ENCODE measurements around the gene KRT23. TPM values are rescaled to one million over a fixed set of nuclear protein-coding genes. Genes with fewer than 3 reads are reported as not detected.

The KRT23 gene
- total and polyA plus RNA-seq, 2 experiments from 2014 or later: not detected

GRCh38 chr17:40975516-40975915 is 38.1 kb upstream of the KRT23 start:
- Histone ChIP-seq H3K79me2 (replicated peaks; ENCODE audit: insufficient read depth) (no peaks in the 10 kb centered on the region), H3K27me3 (ENCODE audit: insufficient read depth) (no peaks in the 10 kb centered on the region), H2AFZ (no peak overlapping the region), H3K36me3 (ENCODE audit: insufficient read depth) (no peaks in the 10 kb centered on the region), H4K20me1 (replicated peaks; ENCODE audit: insufficient read depth) (no peaks in the 10 kb centered on the region), H3K9me2 (ENCODE audit: insufficient read depth) (0 out of 2 replicates have a peak, but pooled peaks cover 3% of the 10 kb centered on the region), H3K4me1 (ENCODE audit: insufficient read depth) (0 out of 2 replicates have a peak, but pooled peaks cover under 1% of the 10 kb centered on the region), H3K4me3 (no peak overlapping the region), H3K27ac (ENCODE audit: low read depth) (no peak overlapping the region), H3F3A (replicated peaks; ENCODE audit: low read depth) (no peaks in the 10 kb centered on the region), H3K4me2 (no peak overlapping the region)
- ATAC-seq: no peak
- DNase-seq (ENCODE audit: low spot score): no peak
- no peaks in the 10 kb centered on the region for H3K36me3 Mint-ChIP-seq (ENCODE audit: low read depth)
- no peak for TF ChIP-seq NANOG (IDR thresholded peaks at IDR 0.05; ENCODE audit: borderline replicate concordance)
- TF ChIP-seq, protein P1, sequence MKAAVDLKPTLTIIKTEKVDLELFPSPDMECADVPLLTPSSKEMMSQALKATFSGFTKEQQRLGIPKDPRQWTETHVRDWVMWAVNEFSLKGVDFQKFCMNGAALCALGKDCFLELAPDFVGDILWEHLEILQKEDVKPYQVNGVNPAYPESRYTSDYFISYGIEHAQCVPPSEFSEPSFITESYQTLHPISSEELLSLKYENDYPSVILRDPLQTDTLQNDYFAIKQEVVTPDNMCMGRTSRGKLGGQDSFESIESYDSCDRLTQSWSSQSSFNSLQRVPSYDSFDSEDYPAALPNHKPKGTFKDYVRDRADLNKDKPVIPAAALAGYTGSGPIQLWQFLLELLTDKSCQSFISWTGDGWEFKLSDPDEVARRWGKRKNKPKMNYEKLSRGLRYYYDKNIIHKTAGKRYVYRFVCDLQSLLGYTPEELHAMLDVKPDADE (IDR thresholded peaks at IDR 0.05): no peak
- TF ChIP-seq, protein P2, sequence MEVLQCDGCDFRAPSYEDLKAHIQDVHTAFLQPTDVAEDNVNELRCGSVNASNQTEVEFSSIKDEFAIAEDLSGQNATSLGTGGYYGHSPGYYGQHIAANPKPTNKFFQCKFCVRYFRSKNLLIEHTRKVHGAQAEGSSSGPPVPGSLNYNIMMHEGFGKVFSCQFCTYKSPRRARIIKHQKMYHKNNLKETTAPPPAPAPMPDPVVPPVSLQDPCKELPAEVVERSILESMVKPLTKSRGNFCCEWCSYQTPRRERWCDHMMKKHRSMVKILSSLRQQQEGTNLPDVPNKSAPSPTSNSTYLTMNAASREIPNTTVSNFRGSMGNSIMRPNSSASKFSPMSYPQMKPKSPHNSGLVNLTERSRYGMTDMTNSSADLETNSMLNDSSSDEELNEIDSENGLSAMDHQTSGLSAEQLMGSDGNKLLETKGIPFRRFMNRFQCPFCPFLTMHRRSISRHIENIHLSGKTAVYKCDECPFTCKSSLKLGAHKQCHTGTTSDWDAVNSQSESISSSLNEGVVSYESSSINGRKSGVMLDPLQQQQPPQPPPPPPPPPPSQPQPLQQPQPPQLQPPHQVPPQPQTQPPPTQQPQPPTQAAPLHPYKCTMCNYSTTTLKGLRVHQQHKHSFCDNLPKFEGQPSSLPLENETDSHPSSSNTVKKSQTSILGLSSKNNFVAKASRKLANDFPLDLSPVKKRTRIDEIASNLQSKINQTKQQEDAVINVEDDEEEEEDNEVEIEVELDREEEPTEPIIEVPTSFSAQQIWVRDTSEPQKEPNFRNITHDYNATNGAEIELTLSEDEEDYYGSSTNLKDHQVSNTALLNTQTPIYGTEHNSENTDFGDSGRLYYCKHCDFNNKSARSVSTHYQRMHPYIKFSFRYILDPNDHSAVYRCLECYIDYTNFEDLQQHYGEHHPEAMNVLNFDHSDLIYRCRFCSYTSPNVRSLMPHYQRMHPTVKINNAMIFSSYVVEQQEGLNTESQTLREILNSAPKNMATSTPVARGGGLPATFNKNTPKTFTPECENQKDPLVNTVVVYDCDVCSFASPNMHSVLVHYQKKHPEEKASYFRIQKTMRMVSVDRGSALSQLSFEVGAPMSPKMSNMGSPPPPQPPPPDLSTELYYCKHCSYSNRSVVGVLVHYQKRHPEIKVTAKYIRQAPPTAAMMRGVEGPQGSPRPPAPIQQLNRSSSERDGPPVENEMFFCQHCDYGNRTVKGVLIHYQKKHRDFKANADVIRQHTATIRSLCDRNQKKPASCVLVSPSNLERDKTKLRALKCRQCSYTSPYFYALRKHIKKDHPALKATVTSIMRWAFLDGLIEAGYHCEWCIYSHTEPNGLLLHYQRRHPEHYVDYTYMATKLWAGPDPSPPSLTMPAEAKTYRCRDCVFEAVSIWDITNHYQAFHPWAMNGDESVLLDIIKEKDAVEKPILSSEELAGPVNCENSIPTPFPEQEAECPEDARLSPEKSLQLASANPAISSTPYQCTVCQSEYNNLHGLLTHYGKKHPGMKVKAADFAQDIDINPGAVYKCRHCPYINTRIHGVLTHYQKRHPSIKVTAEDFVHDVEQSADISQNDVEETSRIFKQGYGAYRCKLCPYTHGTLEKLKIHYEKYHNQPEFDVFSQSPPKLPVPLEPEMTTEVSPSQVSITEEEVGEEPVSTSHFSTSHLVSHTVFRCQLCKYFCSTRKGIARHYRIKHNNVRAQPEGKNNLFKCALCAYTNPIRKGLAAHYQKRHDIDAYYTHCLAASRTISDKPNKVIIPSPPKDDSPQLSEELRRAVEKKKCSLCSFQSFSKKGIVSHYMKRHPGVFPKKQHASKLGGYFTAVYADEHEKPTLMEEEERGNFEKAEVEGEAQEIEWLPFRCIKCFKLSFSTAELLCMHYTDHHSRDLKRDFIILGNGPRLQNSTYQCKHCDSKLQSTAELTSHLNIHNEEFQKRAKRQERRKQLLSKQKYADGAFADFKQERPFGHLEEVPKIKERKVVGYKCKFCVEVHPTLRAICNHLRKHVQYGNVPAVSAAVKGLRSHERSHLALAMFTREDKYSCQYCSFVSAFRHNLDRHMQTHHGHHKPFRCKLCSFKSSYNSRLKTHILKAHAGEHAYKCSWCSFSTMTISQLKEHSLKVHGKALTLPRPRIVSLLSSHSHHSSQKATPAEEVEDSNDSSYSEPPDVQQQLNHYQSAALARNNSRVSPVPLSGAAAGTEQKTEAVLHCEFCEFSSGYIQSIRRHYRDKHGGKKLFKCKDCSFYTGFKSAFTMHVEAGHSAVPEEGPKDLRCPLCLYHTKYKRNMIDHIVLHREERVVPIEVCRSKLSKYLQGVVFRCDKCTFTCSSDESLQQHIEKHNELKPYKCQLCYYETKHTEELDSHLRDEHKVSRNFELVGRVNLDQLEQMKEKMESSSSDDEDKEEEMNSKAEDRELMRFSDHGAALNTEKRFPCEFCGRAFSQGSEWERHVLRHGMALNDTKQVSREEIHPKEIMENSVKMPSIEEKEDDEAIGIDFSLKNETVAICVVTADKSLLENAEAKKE (CRISPR knock-in tag; IDR thresholded peaks at IDR 0.05): no peak
- no peak for TF ChIP-seq EZH2phosphoT487 (IDR thresholded peaks at IDR 0.05; ENCODE audit: unreplicated experiment)
- TF ChIP-seq STAT1 (IDR thresholded peaks at IDR 0.05; ENCODE audit: unreplicated experiment): no peak
- no peak for TF ChIP-seq JUNB (IDR thresholded peaks at IDR 0.05; ENCODE audit: unreplicated experiment)
- TF ChIP-seq ZNF331 (CRISPR knock-in tag; IDR thresholded peaks at IDR 0.05; ENCODE audit: low read depth): no peak
- no peak for TF ChIP-seq ZNF114 (CRISPR knock-in tag; IDR thresholded peaks at IDR 0.05)
- TF ChIP-seq CREB1 (CRISPR knock-in tag; IDR thresholded peaks at IDR 0.05; ENCODE audit: low read depth): no peak
- no peak for TF ChIP-seq REST (IDR thresholded peaks at IDR 0.05; ENCODE audit: unreplicated experiment)
- TF ChIP-seq EZH2 (IDR thresholded peaks at IDR 0.05; ENCODE audit: low read depth, unreplicated experiment): no peak
- TF ChIP-seq CTCF (conservative IDR thresholded peaks at IDR 0.05; ENCODE audit: low read depth in 2 of 2): no peak
- TF ChIP-seq POLR2AphosphoS5 (IDR thresholded peaks at IDR 0.05; ENCODE audit: low read depth): no peak
- peaks cover 5% of the 10 kb centered on the region; the same call in 2 of the 3 replicates for H3K4me1 Mint-ChIP-seq
- peaks cover 3% of the 10 kb centered on the region; the same call in 1 of the 3 replicates for H3K9me3 Mint-ChIP-seq
- no peaks in the 10 kb centered on the region for H3K27me3 Mint-ChIP-seq (ENCODE audit: insufficient read depth, low read depth, poor library complexity)
- no peak overlapping the region for H3K4me3 Mint-ChIP-seq
- H3K27ac Mint-ChIP-seq: no peak overlapping the region

All from GM23338 (cell line).